Caki2 (cell line): Measurements from ENCODE around the gene PITRM1. TPM values are rescaled to one million over a fixed set of nuclear protein-coding genes. Genes with fewer than 3 reads are reported as not detected.
A peak's percentile ranks its signal among the peaks of the same experiment; 100 is the strongest.

Experiments used
- DNase-seq: peaks from one replicate; pipeline ENCODE4 v3.0.0-alpha.2; 2015; ENCODE audit warnings: low read depth
- in situ Hi-C: cut with HindIII; loops from 2 replicates; pipeline ENCODE4 v1.10.0; 2016; ENCODE audit warnings: low sequenced_read_pairs, low pct_unique_long_range_greater_than_20kb, mixed read lengths
- total RNA-seq: library from RNA; depleted of rRNA; stranded (reverse); fragments of >200 nt; shearing (Covaris generic); gene quantifications from 2 replicates; pipeline ENCODE4 v1.2.3, GENCODE V29; 2014; ENCODE audit warnings: low replicate concordance

The PITRM1 gene
- total RNA-seq, 1 experiment from 2014 or later: 132 TPM

- DNase-seq: no peak
- in situ Hi-C loops: no loop called here
These were observed 44.0 kb downstream of the PITRM1 start for GRCh38 chr10:3128379-3129130.

- in situ Hi-C loops: no loop called here
These were observed 44.7 kb downstream of the PITRM1 start for GRCh38 chr10:3127921-3128320.

GRCh38 chr10:3126741-3127346, 45.7 kb downstream of the PITRM1 start:
- in situ Hi-C loops: no loop called here
- peak; percentile 45 for DNase-seq

More at GRCh38 chr10:3127921-3128320, 44.7 kb downstream of the PITRM1 start:
- DNase-seq: no peak

- no peak for DNase-seq
- in situ Hi-C loops: no loop called here
These were observed 46.3 kb downstream of the PITRM1 start for GRCh38 chr10:3126249-3126648.

- in situ Hi-C loops: no loop called here
- no peak for DNase-seq
These were observed 46.9 kb downstream of the PITRM1 start for GRCh38 chr10:3125527-3126170.

- no peak for DNase-seq
- in situ Hi-C loops: no loop called here
These were observed 48.0 kb downstream of the PITRM1 start for GRCh38 chr10:3124412-3125175.

GRCh38 chr10:3123571-3124411, 48.8 kb downstream of the PITRM1 start:
- in situ Hi-C loops: no loop called here
- no peak for DNase-seq

GRCh38 chr10:3122486-3123205, 49.9 kb downstream of the PITRM1 start:
- DNase-seq: no peak
- in situ Hi-C loops: no loop called here

- in situ Hi-C loops: no loop called here
- no peak for DNase-seq
These were observed 50.5 kb downstream of the PITRM1 start for GRCh38 chr10:3122034-3122433.

- in situ Hi-C loops: no loop called here
These were observed 52.7 kb downstream of the PITRM1 start for GRCh38 chr10:3119796-3120459.

GRCh38 chr10:3118641-3119091, 53.9 kb downstream of the PITRM1 start:
- no peak for DNase-seq
- in situ Hi-C loops: no loop called here

More at GRCh38 chr10:3119796-3120459, 52.7 kb downstream of the PITRM1 start:
- DNase-seq: no peak

GRCh38 chr10:3117486-3117885, 55.1 kb downstream of the PITRM1 start:
- in situ Hi-C loops: no loop called here
- no peak for DNase-seq

- no peak for DNase-seq
- in situ Hi-C loops: no loop called here
These were observed 56.0 kb downstream of the PITRM1 start for GRCh38 chr10:3116508-3117100.

GRCh38 chr10:3115685-3116084, 56.9 kb downstream of the PITRM1 start:
- in situ Hi-C loops: no loop called here
- DNase-seq: no peak

GRCh38 chr10:3113343-3113720, 59.2 kb downstream of the PITRM1 start:
- DNase-seq: no peak
- in situ Hi-C loops: no loop called here

GRCh38 chr10:3111621-3112163, 60.9 kb downstream of the PITRM1 start:
- in situ Hi-C loops: no loop called here
- DNase-seq: no peak
